ENCODE measurements around the gene VAMP7. TPM values are rescaled to one million over a fixed set of nuclear protein-coding genes. Genes with fewer than 3 reads are reported as not detected.

The VAMP7 gene
- total and polyA plus RNA-seq, 10 of the 15 experiments (the other 5 are each of a cell fraction or from before 2014, with no cell fraction given), result 15.1 to 52.4 (median 35.8) TPM

DNA sequence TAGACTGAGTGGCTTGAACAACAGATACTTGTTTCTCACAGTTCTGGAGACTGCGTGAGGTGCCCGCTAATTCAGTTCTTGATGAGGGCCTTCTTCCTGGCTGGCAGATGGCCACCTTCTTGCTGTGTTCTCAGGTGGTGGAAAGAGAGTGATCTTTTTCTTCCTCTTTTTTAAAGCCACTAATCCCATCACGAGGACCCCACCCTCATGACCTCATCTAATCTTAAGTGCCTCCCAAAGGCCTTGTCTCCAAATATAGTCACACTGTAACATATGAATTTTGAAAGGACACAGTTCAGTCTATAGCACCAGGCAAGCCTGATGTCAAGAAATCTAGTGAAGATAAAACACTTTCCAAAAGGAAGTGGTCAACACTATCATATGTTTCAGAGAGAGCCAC is 12.4 kb downstream of the VAMP7 start:
- SMC1A ChIA-PET (ENCODE audit: uncharacterized antibody, unreplicated experiment), result no interaction called here
- POLR2A ChIA-PET, result no interaction called here
- 39% methylated on average over 3 of the region's 3 CpGs for WGBS (ENCODE audit: insufficient coverage, insufficient replicate concordance, low lambda C conversion rate, missing lambda C conversion rate)

DNA sequence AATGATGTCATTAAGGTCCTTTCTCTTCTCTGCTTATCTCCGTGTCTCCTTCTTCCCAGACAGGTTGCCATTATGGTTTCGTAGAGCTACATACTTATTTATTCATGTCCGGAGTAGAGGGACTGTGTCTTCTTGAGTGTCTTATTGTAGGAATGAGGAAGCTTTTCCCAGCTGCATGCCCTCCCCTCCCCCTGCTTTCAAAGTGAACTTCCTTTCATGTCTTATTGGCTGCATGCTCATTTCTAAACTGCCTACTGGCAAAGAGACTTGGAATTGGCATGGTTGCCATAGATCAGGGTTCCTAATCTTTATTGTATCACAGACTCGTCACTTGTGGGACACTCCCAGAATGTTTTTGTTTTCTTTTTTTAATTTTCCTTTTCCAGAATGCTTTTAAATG is 15.4 kb downstream of the VAMP7 start:
- Histone ChIP-seq H3K9me3 (replicated peaks; ENCODE audit: control insufficient read depth, insufficient read depth, low read length) (no peaks in the 10 kb centered on the region; the same call in 2 of the 3 replicates), H3K27me3 (replicated peaks in 1 of 2; ENCODE audit: control insufficient read depth in 2 of 2, insufficient read depth in 2 of 2, low read length in 1 of 2) (no peaks in the 10 kb centered on the region), H3K4me1 (ENCODE audit: control insufficient read depth, insufficient read depth, low read length) (no peaks in the 10 kb centered on the region), H4K20me1 (ENCODE audit: control insufficient read depth, insufficient read depth) (no peaks in the 10 kb centered on the region), H3K36me3 (ENCODE audit: control insufficient read depth in 2 of 2, insufficient read depth in 2 of 2, low read length in 1 of 2) (peaks cover 0 to 3% of the 10 kb centered on the region in 2 experiments; a peak in 1 of 4 replicates), H3K27ac (ENCODE audit: control insufficient read depth, insufficient read depth) (no peak overlapping the region), H2AFZ (ENCODE audit: control insufficient read depth, low read depth, low read length) (no peak overlapping the region), H3K4me3 (no peak overlapping the region), H3K79me2 (ENCODE audit: control insufficient read depth, insufficient read depth, low read length) (no peaks in the 10 kb centered on the region), H3K9ac (ENCODE audit: control insufficient read depth, insufficient read depth, low read length) (no peak overlapping the region), H3K4me2 (ENCODE audit: control insufficient read depth, insufficient read depth) (no peak overlapping the region)
- RAD21 ChIA-PET (ENCODE audit: unreplicated experiment), result no interaction called here
- in situ Hi-C loops (cut with MboI) (no loop called here), intact Hi-C loops (cut with micrococcal nuclease; ENCODE audit: unreplicated experiment) (no loop called here)
- WGBS (ENCODE audit: insufficient coverage, insufficient replicate concordance, low lambda C conversion rate, missing lambda C conversion rate), result 51% methylated on average over 4 of the region's 4 CpGs
- no peak for FAIRE-seq
- POLR2A ChIA-PET, result no interaction called here
- no peak for ATAC-seq
- BruUV-seq (replicated peaks), result no TSS peak
- CTCF ChIA-PET, result no interaction called here
- SMC1A ChIA-PET (ENCODE audit: uncharacterized antibody, unreplicated experiment), result no interaction called here
- DNase-seq (ENCODE audit: low read depth, low spot score), result no peak
- TF ChIP-seq, protein P1, sequence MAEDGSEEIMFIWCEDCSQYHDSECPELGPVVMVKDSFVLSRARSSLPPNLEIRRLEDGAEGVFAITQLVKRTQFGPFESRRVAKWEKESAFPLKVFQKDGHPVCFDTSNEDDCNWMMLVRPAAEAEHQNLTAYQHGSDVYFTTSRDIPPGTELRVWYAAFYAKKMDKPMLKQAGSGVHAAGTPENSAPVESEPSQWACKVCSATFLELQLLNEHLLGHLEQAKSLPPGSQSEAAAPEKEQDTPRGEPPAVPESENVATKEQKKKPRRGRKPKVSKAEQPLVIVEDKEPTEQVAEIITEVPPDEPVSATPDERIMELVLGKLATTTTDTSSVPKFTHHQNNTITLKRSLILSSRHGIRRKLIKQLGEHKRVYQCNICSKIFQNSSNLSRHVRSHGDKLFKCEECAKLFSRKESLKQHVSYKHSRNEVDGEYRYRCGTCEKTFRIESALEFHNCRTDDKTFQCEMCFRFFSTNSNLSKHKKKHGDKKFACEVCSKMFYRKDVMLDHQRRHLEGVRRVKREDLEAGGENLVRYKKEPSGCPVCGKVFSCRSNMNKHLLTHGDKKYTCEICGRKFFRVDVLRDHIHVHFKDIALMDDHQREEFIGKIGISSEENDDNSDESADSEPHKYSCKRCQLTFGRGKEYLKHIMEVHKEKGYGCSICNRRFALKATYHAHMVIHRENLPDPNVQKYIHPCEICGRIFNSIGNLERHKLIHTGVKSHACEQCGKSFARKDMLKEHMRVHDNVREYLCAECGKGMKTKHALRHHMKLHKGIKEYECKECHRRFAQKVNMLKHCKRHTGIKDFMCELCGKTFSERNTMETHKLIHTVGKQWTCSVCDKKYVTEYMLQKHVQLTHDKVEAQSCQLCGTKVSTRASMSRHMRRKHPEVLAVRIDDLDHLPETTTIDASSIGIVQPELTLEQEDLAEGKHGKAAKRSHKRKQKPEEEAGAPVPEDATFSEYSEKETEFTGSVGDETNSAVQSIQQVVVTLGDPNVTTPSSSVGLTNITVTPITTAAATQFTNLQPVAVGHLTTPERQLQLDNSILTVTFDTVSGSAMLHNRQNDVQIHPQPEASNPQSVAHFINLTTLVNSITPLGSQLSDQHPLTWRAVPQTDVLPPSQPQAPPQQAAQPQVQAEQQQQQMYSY (CRISPR knock-in tag; IDR thresholded peaks at IDR 0.05), result no peak
- TF ChIP-seq MXI1 (IDR thresholded peaks at IDR 0.05; ENCODE audit: low read depth, low read length) (no peak), BCL11A (IDR thresholded peaks at IDR 0.05; ENCODE audit: low read depth, low read length) (no peak), BACH1 (IDR thresholded peaks at IDR 0.05; ENCODE audit: borderline replicate concordance) (no peak), CHD1 (IDR thresholded peaks at IDR 0.05; ENCODE audit: low read depth, low read length) (no peak), CTCF (IDR thresholded peaks at IDR 0.05 in 2 of 3, conservative IDR thresholded peaks at IDR 0.05 in 1 of 3; ENCODE audit: control insufficient read depth in 2 of 3, extremely low read depth in 1 of 3, insufficient read depth in 1 of 3, low read depth in 3 of 3, low read length in 3 of 3) (no peak), GABPA (IDR thresholded peaks at IDR 0.05; ENCODE audit: low read depth) (no peak), CBX3 (IDR thresholded peaks at IDR 0.05; ENCODE audit: borderline replicate concordance, low read depth) (no peak)

More for the DNA sequence above, 12.4 kb downstream of the VAMP7 start:
- H3K27me3 ChIP-seq (replicated peaks in 1 of 2; ENCODE audit: control insufficient read depth in 2 of 2, insufficient read depth in 2 of 2, low read length in 1 of 2), result no peaks in the 10 kb centered on the region
- RAD21 ChIA-PET (ENCODE audit: unreplicated experiment), result no interaction called here
- H3K9me3 ChIP-seq (replicated peaks; ENCODE audit: control insufficient read depth, insufficient read depth, low read length), result no peaks in the 10 kb centered on the region; the same call in 2 of the 3 replicates
- ATAC-seq, result no peak
- no peak for TF ChIP-seq IRF5 (IDR thresholded peaks at IDR 0.05; ENCODE audit: borderline replicate concordance)
- TF ChIP-seq CHD2 (IDR thresholded peaks at IDR 0.05; ENCODE audit: borderline replicate concordance, low read depth, low read length), result no peak
- in situ Hi-C loops (cut with MboI) (no loop called here), intact Hi-C loops (cut with micrococcal nuclease; ENCODE audit: unreplicated experiment) (no loop called here)
- H3K27ac ChIP-seq (ENCODE audit: control insufficient read depth, insufficient read depth), result no peak overlapping the region
- no peaks in the 10 kb centered on the region for H3K36me3 ChIP-seq (ENCODE audit: control insufficient read depth in 2 of 2, insufficient read depth in 2 of 2, low read length in 1 of 2)
- no peak overlapping the region for H3K4me2 ChIP-seq (ENCODE audit: control insufficient read depth, insufficient read depth)
- FAIRE-seq, result no peak
- no TSS peak for BruUV-seq (replicated peaks)
- H3K79me2 ChIP-seq (ENCODE audit: control insufficient read depth, insufficient read depth, low read length), result no peaks in the 10 kb centered on the region; the same call in 1 of the 2 replicates
- CTCF ChIA-PET, result no interaction called here
- no peaks in the 10 kb centered on the region for H4K20me1 ChIP-seq (ENCODE audit: control insufficient read depth, insufficient read depth)
- no peak overlapping the region for H3K4me3 ChIP-seq
- no peak for DNase-seq (ENCODE audit: low read depth, low spot score)
- no peaks in the 10 kb centered on the region for H3K4me1 ChIP-seq (ENCODE audit: control insufficient read depth, insufficient read depth, low read length)
- no peak overlapping the region for H2AFZ ChIP-seq (ENCODE audit: control insufficient read depth, low read depth, low read length)
- H3K9ac ChIP-seq (ENCODE audit: control insufficient read depth, insufficient read depth, low read length), result no peak overlapping the region

Measured in GM12878 (cell line).